HEK293 (cell line): Measurements from ENCODE around the gene NDE1.

Experiments
- CTCF ChIA-PET: fragments of 350-600 bp; formaldehyde crosslinking; extraction: SDS; loops from one replicate; lab custom pipeline; 2021; ENCODE audit warnings: antibody characterized with exemption; lab: Yijun Ruan, JAX
- POLR2A ChIA-PET: fragments of 300-600 bp; formaldehyde crosslinking; extraction: SDS; loops from one replicate; lab custom pipeline; 2020; ENCODE audit warnings: antibody characterized with exemption, inconsistent platforms; lab: Yijun Ruan, JAX
- H3K27ac ChIP-seq: fragments of 200-500 bp; sonication (Bioruptor generic); 2 replicates; pipeline ENCODE4 v1.5.1; 2014; ENCODE audit warnings: low read depth, low read length, control low read depth, inconsistent platforms; ENCODE audit errors: extremely low read depth
- H3K36me3 ChIP-seq, 2 experiments: fragments of 200-500 bp in 1 of 2; sonication (Bioruptor generic) in 1 of 2; 1 replicate in 1 of 2; 2 replicates in 1 of 2; pipeline ENCODE4 v1.5.1; 2014 to 2017; ENCODE audit warnings: inconsistent platforms in 2 of 2, low read length in 2 of 2; ENCODE audit not compliant: control insufficient read depth in 2 of 2, insufficient read depth in 1 of 2
- H3K4me1 ChIP-seq: fragments of 200-500 bp; sonication (Bioruptor generic); 2 replicates; pipeline ENCODE4 v1.5.1; 2014; ENCODE audit warnings: mild to moderate bottlenecking, low read length, inconsistent platforms; ENCODE audit not compliant: control insufficient read depth, insufficient read depth
- H3K4me3 ChIP-seq: 2 replicates; pipeline ENCODE4 v1.5.1; 2011; ENCODE audit warnings: low read depth, mild to moderate bottlenecking, control low read depth, low read length, moderate library complexity
- H3K9me3 ChIP-seq: fragments of 200-500 bp; sonication (Bioruptor generic); 2 replicates; pipeline ENCODE4 v1.5.1; 2014; ENCODE audit warnings: low read depth, low read length, inconsistent platforms; ENCODE audit not compliant: control insufficient read depth, insufficient read depth
- BCL6B ChIP-seq: fragments of 450-650 bp; formaldehyde crosslinking; IDR thresholded peaks from 2 replicates; pipeline ENCODE4 v1.5.1; 2017; ENCODE audit warnings: missing biosample characterization, missing genetic modification characterization
- EGR2 ChIP-seq: fragments of 450-650 bp; formaldehyde crosslinking; IDR thresholded peaks from 2 replicates; pipeline ENCODE4 v1.5.1; 2016; ENCODE audit warnings: low read depth, missing biosample characterization, missing genetic modification characterization
- GLIS2 ChIP-seq: fragments of 450-650 bp; formaldehyde crosslinking; IDR thresholded peaks from 2 replicates; pipeline ENCODE4 v1.5.1; 2016; ENCODE audit warnings: missing biosample characterization, missing genetic modification characterization
- PBX3 ChIP-seq: sonication (generic); formaldehyde crosslinking; IDR thresholded peaks from 2 replicates; pipeline ENCODE4 v1.8.1; 2022; ENCODE audit warnings: mild to moderate bottlenecking, moderate library complexity, missing genetic modification reagents
- PRDM2 ChIP-seq: fragments of 450-650 bp; formaldehyde crosslinking; IDR thresholded peaks from 2 replicates; pipeline ENCODE4 v1.5.1; 2016; ENCODE audit warnings: missing biosample characterization, missing genetic modification characterization, borderline replicate concordance
- ZBTB8A ChIP-seq: fragments of 450-650 bp; formaldehyde crosslinking; IDR thresholded peaks from 2 replicates; pipeline ENCODE4 v1.5.1; 2016; ENCODE audit warnings: missing biosample characterization, missing genetic modification characterization
- ZEB2 ChIP-seq: fragments of 450-650 bp; formaldehyde crosslinking; IDR thresholded peaks from 2 replicates; pipeline ENCODE4 v1.5.1; 2016; ENCODE audit warnings: missing biosample characterization, missing genetic modification characterization
- ZNF146 ChIP-seq: fragments of 450-650 bp; formaldehyde crosslinking; IDR thresholded peaks from 2 replicates; pipeline ENCODE4 v1.5.1; 2016; ENCODE audit warnings: missing biosample characterization, missing genetic modification characterization
- ZNF175 ChIP-seq: fragments of 450-650 bp; formaldehyde crosslinking; IDR thresholded peaks from 2 replicates; pipeline ENCODE4 v1.5.1; 2016; ENCODE audit warnings: missing biosample characterization, missing genetic modification characterization
- ZNF19 ChIP-seq: fragments of 450-650 bp; formaldehyde crosslinking; IDR thresholded peaks from 2 replicates; pipeline ENCODE4; 2016; ENCODE audit warnings: missing biosample characterization, missing genetic modification characterization, low read depth
- ZNF223 ChIP-seq: fragments of 450-650 bp; formaldehyde crosslinking; IDR thresholded peaks from 2 replicates; pipeline ENCODE4 v1.5.1; 2016; ENCODE audit warnings: missing biosample characterization, missing genetic modification characterization
- ZNF302 ChIP-seq: fragments of 450-650 bp; formaldehyde crosslinking; IDR thresholded peaks from 2 replicates; pipeline ENCODE4 v1.5.1; 2016; ENCODE audit warnings: missing biosample characterization, missing genetic modification characterization, low read depth
- ZNF398 ChIP-seq: fragments of 450-650 bp; formaldehyde crosslinking; IDR thresholded peaks from 2 replicates; pipeline ENCODE4 v1.5.1; 2017; ENCODE audit warnings: missing biosample characterization, missing genetic modification characterization
- ZNF548 ChIP-seq: fragments of 450-650 bp; formaldehyde crosslinking; IDR thresholded peaks from 2 replicates; pipeline ENCODE4 v1.5.1; 2016; ENCODE audit warnings: missing biosample characterization, missing genetic modification characterization
- ZNF610 ChIP-seq: fragments of 450-650 bp; formaldehyde crosslinking; IDR thresholded peaks from 2 replicates; pipeline ENCODE4 v1.5.1; 2016; ENCODE audit warnings: missing biosample characterization, missing genetic modification characterization, borderline replicate concordance
- ZNF623 ChIP-seq: fragments of 450-650 bp; formaldehyde crosslinking; IDR thresholded peaks from 2 replicates; pipeline ENCODE4 v1.5.1; 2016; ENCODE audit warnings: missing biosample characterization, missing genetic modification characterization
- ZNF654 ChIP-seq: fragments of 450-650 bp; formaldehyde crosslinking; IDR thresholded peaks from 2 replicates; pipeline ENCODE4 v1.5.1; 2016; ENCODE audit warnings: low read depth, missing biosample characterization, missing genetic modification characterization
- ZNF777 ChIP-seq: fragments of 450-650 bp; formaldehyde crosslinking; IDR thresholded peaks from 2 replicates; pipeline ENCODE4 v1.5.1; 2017; ENCODE audit warnings: missing biosample characterization, missing genetic modification characterization, borderline replicate concordance
- ZNF785 ChIP-seq: fragments of 450-650 bp; formaldehyde crosslinking; IDR thresholded peaks from 2 replicates; pipeline ENCODE4 v1.5.1; 2016; ENCODE audit warnings: missing biosample characterization, missing genetic modification characterization
- ZSCAN23 ChIP-seq: fragments of 450-650 bp; formaldehyde crosslinking; IDR thresholded peaks from 2 replicates; pipeline ENCODE4 v1.5.1; 2016; ENCODE audit warnings: missing biosample characterization, missing genetic modification characterization
- ZSCAN30 ChIP-seq: fragments of 450-650 bp; IDR thresholded peaks from 2 replicates; pipeline ENCODE4 v1.5.1; 2018; ENCODE audit warnings: missing biosample characterization, mild to moderate bottlenecking, missing genetic modification characterization, moderate library complexity

Gene NDE1

GRCh38 chr16:15737140-15737644 is 87.1 kb downstream of the NDE1 start:
- ChIA-PET POLR2A (no interaction called here), CTCF (no interaction called here)
- Histone ChIP-seq H3K36me3 (peaks cover 0 to 2% of the 10 kb centered on the region in 2 experiments; a peak in 1 of 3 replicates), H3K27ac (no peak overlapping the region), H3K4me1 (no peaks in the 10 kb centered on the region), H3K9me3 (no peaks in the 10 kb centered on the region)
- TF ChIP-seq ZNF19 (tag by site-specific recombination) (no peak), ZEB2 (tag by site-specific recombination) (no peak), ZNF623 (tag by site-specific recombination) (peak; percentile 63)
- TF ChIP-seq, all 188 proteins: peak for 1
- no peak overlapping the region for H3K4me3 ChIP-seq

GRCh38 chr16:15739464-15739863 is 89.4 kb downstream of the NDE1 start:
- Histone ChIP-seq H3K9me3 (no peaks in the 10 kb centered on the region), H3K27ac (no peak overlapping the region), H3K36me3 (no peaks in the 10 kb centered on the region), H3K4me3 (no peak overlapping the region), H3K4me1 (no peaks in the 10 kb centered on the region)
- TF ChIP-seq ZNF146 (tag by site-specific recombination) (no peak), BCL6B (tag by site-specific recombination) (no peak), ZSCAN23 (tag by site-specific recombination) (no peak)
- ChIA-PET POLR2A (no interaction called here), CTCF (interaction anchor here (0.6 to 1.1 kb wide), 3 partner anchors 16 to 27 kb away, joined by 4 to 6 read pairs (median 5); no protein-coding TSS in a partner anchor)

- Histone ChIP-seq H3K4me3 (no peak overlapping the region), H3K4me1 (no peaks in the 10 kb centered on the region), H3K36me3 (no peaks in the 10 kb centered on the region), H3K27ac (no peak overlapping the region), H3K9me3 (no peaks in the 10 kb centered on the region)
- POLR2A ChIA-PET: no interaction called here
- TF ChIP-seq ZNF175 (tag by site-specific recombination) (no peak), ZBTB8A (no peak), PRDM2 (tag by site-specific recombination) (no peak), ZNF777 (no peak), ZNF654 (tag by site-specific recombination) (no peak), ZNF610 (tag by site-specific recombination) (no peak), PBX3 (CRISPR knock-in tag) (no peak), EGR2 (no peak), GLIS2 (tag by site-specific recombination) (no peak), ZNF398 (tag by site-specific recombination) (no peak), ZNF223 (tag by site-specific recombination) (no peak), ZSCAN30 (no peak), ZNF548 (no peak), ZNF302 (tag by site-specific recombination) (no peak), ZNF785 (no peak)
- CTCF ChIA-PET: interaction anchor here (0.6 to 1.0 kb wide), 2 partner anchors 16 to 26 kb away, joined by 4 to 6 read pairs; no protein-coding TSS in a partner anchor
These were observed 89.9 kb downstream of the NDE1 start for GRCh38 chr16:15739950-15740349.
